Measurements from ENCODE around the gene HSP90AB1. TPM values are rescaled to one million over a fixed set of nuclear protein-coding genes. Genes with fewer than 3 reads are reported as not detected.

HSP90AB1 gene
- total and polyA plus RNA-seq, 9 of the 15 experiments (the other 6 are each of a cell fraction or from before 2014, with no cell fraction given), result 1,780 to 3,358 (median 2,262) TPM

DNA sequence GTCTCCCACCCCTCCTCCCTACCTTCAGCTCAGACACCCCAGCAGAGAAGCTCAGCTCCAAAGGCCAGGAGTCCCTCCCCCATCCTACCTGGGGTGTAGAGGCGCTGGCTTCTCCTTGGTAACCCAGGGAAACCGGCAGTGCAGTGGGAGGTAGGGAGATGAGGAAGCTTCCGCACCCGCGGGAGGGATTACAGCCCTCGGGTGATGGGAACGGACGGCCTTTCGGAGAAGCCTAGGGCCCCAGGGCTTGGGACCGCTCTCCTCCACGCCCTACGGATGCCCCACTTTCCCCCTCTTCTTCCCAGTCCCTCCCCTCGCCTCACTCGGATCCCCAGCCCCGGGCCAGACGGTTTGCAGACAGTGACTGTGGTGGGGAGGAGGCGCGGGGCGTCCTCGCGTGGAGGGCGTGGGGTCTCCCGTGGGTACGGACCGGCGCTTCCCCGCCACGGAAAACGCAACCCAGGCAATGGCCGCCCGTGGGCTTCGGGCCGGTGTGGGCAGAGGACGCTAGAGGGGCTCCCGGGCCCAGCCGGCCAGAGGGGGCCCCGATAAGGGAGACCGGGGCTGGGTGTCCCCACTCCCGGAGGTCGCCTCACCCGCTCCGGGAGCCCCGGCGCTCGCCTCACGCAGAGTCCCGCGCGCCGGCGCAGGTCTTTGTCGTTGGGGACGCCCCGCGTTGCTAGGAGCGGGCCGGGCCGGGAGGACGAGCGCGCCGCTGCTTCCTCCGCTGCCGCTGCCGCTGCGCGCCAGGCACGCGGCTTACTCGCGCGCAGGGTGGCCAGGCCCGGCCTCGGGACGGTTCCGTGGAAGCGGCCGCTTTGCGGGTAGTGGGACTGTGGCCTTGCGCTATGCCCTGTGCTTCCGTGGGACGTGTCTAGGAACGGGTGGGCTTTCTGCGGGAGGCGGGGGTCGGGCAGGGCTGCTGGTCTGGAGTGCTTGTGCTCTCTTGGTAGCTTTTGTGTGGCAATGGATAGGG is 50.5 kb downstream of the HSP90AB1 start (continued):
- no peak for TF ChIP-seq CEBPZ (IDR thresholded peaks at IDR 0.05; ENCODE audit: borderline replicate concordance, low read depth, low read length)
- TF ChIP-seq U2AF1 (optimal IDR thresholded peaks at IDR 0.05; ENCODE audit: low read depth, low read length), result peak; percentile 48
- TF ChIP-seq, protein P1, sequence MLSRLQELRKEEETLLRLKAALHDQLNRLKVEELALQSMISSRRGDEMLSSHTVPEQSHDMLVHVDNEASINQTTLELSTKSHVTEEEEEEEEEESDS (CRISPR knock-in tag; IDR thresholded peaks at IDR 0.05), result no peak
- TF ChIP-seq MYNN (IDR thresholded peaks at IDR 0.05), result 0 out of 2 replicates have a peak, but pooled peaks have one; percentile 50
- TF ChIP-seq MYNN (CRISPR knock-in tag; IDR thresholded peaks at IDR 0.05), result no peak
- peak; percentile 77; the same call in 1 of the 2 replicates for TF ChIP-seq FOXP1 (CRISPR knock-in tag; IDR thresholded peaks at IDR 0.05)
- TF ChIP-seq ZFP91 (CRISPR knock-in tag; IDR thresholded peaks at IDR 0.05), result 0 out of 2 replicates have a peak, but pooled peaks have one; percentile 46
- no peak for TF ChIP-seq EHMT2 (IDR thresholded peaks at IDR 0.05)
- TF ChIP-seq MCM7 (IDR thresholded peaks at IDR 0.05), result no peak
- TF ChIP-seq, protein P2, sequence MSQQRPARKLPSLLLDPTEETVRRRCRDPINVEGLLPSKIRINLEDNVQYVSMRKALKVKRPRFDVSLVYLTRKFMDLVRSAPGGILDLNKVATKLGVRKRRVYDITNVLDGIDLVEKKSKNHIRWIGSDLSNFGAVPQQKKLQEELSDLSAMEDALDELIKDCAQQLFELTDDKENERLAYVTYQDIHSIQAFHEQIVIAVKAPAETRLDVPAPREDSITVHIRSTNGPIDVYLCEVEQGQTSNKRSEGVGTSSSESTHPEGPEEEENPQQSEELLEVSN (IDR thresholded peaks at IDR 0.05; ENCODE audit: borderline replicate concordance in 1 of 2, extremely low read depth in 1 of 2, insufficient read depth in 1 of 2, insufficient read length in 1 of 2, low read depth in 1 of 2, low read length in 1 of 2, poor library complexity in 1 of 2, severe bottlenecking in 1 of 2), result peak; percentile 45 to 96
- TF ChIP-seq PATZ1 (CRISPR knock-in tag; IDR thresholded peaks at IDR 0.05; ENCODE audit: borderline replicate concordance), result no peak
- no peak for TF ChIP-seq CBX1 (IDR thresholded peaks at IDR 0.05; ENCODE audit: low read depth)
- TF ChIP-seq POLR2B (IDR thresholded peaks at IDR 0.05; ENCODE audit: low read depth, partially characterized antibody), result peak; percentile 58
- TF ChIP-seq POLR2A (conservative IDR thresholded peaks at IDR 0.05), result peak; percentile 25; the same call in 1 of the 2 replicates
- TF ChIP-seq ZBTB26 (CRISPR knock-in tag; IDR thresholded peaks at IDR 0.05), result no peak
- no peak for TF ChIP-seq EWSR1 (IDR thresholded peaks at IDR 0.05; ENCODE audit: borderline replicate concordance, low read depth, partially characterized antibody)

All from K562 (cell line).